GM12892 (cell line): ENCODE results near the gene EDC4.

Experiments
- DNase-seq: peaks from one replicate; pipeline ENCODE4 v3.0.0; 2011; ENCODE audit not compliant: insufficient read length
- FAIRE-seq: peaks from 2 replicates; lab custom pipeline; 2011; peaks lifted over from hg19 to GRCh38; lab: Jason Lieb, UNC
- POLR2A ChIP-seq: IDR thresholded peaks from 2 replicates; pipeline ENCODE4 v1.6.1; 2011; ENCODE audit warnings: low read depth, low read length, control low read depth
- POLR2AphosphoS5 ChIP-seq: IDR thresholded peaks from 2 replicates; pipeline ENCODE4 v1.6.1; 2011; ENCODE audit warnings: low read depth, low read length, control low read depth
- TAF1 ChIP-seq: IDR thresholded peaks from 2 replicates; pipeline ENCODE4 v1.6.1; 2011; ENCODE audit warnings: low read depth, mild to moderate bottlenecking, control low read depth, low read length, borderline replicate concordance

Gene EDC4

DNA sequence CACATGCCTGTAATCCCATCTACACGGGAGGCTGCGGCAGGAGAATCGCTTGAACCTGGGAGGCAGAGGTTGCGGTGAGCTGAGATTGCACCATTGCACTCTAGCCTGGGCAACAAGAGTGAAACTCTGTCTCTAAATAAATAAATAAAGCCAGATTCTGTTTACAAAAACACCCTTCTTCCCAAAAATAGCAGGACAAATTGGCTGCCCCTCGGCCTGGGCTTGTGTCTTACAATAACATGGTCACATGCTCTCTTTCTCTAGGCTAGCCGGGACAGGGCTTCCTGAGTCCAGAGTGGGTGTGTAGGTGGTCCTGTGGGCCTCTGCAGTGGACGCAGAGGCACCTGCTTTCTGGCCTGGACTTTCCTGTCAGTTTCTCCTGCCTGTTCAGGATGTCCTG lies 3.2 kb upstream of the EDC4 start:
- DNase-seq (no peak), FAIRE-seq (no peak)
- no peak for TF ChIP-seq POLR2AphosphoS5
- no peak for TF ChIP-seq POLR2A
- no peak for TF ChIP-seq TAF1

DNA sequence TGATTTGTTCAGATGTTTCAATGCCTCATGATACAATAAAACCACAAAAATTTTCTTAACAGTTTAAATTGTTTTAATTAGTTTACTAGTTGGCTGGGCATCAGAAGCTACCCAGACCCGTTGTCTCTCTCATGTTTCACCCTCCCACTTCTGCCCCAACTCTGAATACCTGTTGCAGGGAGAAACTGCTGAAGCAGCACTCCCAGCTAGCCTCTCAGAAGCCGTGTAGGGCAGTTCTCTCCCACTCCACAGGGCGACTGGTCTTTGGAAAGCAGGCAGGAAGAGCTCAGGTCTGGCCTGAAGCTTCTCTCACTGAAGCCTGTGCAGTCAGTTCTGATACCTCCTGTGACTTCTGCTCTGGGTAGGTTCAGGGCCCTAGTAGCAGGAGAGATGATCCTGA lies 1.6 kb upstream of the EDC4 start:
- no peak for FAIRE-seq
- TF ChIP-seq POLR2A (no peak), POLR2AphosphoS5 (no peak), TAF1 (no peak)

DNA sequence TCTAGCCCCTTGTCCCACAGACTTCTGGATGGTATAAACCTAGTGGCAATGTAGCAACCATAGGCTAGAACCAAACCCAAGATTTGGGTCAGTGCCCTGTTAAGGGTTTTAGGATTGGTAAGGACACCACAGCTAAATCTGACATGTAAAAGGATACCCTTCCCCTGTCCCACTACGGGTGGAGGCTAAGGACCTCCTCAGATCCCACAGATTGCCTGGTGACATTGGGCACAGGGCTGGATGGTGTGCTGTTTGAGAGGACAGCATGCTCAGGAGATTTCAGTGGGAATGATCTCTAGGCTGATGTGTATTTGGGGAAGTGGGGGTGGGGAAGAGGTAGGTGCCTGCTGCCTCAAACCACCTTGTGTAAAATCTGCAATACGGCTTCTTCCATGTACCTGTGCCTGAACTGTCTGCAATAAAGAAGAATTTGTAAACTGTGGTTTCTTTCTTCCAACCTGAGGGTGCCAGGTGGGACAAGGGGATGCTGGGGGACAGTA lies 671 bp upstream of the EDC4 start:
- no peak for TF ChIP-seq POLR2AphosphoS5
- no peak for TF ChIP-seq TAF1
- no peak for TF ChIP-seq POLR2A
- FAIRE-seq (peak; percentile 40), DNase-seq (no peak)

More for the DNA sequence above, 1.6 kb upstream of the EDC4 start:
- DNase-seq: no peak

DNA sequence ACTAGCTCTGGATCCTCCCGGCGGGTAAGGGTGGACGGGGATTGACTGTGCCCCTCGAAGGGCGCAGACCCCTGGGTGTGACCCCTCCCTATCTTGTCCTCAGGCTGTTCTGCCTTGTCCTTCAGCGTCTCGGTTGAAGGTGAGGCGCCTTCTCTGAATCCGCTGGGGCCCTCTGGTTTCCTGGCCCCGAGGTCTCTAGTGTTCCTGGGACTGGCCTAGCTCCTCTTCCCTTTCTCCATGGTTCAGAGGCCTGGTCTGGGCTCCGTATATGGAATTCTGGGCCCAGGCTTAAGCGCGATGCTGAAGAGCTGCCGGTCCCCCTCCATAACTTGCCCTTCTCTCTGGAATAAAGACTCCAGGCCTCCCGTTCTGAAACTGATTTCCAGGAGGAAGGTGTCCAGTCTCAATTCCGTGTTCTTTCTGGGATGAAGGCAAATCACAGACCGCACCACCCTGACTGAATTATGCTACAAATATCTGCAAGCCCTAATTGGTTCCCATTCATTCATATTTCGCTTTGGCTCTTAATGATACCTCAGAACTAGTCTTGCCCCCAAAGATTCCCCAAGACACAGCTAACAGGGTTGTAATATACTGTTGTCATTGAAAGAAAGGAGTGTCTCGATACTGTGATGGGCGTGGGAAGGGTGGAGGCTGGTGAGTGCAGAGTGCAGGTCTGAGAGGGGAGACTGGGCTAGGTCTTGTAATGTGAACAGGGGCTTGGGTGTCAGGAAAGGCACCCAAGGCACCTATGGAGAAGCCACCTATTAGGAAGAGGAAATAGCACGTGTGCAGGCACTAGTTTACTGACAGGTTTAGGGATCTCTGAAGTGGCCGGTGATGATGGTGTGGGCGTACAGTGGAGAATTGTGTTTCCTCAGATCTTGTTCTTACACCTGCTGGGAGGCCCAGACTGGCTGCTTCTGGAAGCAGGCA lies 851 bp downstream of the EDC4 start:
- DNase-seq (no peak), FAIRE-seq (no peak)
- TF ChIP-seq POLR2AphosphoS5 (no peak), TAF1 (no peak), POLR2A (no peak)

DNA sequence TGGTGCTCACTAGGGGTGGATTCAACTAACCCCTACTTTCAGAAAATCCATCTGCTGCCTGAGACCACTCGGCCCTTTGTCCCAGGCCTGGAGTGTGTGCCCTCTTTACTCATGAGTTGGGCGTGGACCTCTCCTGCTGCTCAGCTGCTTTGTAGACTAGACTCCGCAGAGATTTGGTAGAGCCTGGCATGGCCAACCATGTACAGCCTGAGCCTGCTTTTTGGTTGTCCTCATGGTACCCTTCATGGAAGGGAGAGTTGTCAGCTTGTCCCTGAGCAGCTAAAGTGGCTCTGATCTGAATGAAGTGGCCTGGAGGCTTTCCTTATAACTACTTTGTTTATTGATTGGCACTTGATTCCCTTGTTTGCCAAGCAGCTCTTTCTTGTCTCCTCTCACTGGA lies 1.5 kb downstream of the EDC4 start:
- FAIRE-seq: no peak
- no peak for DNase-seq
- TF ChIP-seq TAF1: no peak

DNA sequence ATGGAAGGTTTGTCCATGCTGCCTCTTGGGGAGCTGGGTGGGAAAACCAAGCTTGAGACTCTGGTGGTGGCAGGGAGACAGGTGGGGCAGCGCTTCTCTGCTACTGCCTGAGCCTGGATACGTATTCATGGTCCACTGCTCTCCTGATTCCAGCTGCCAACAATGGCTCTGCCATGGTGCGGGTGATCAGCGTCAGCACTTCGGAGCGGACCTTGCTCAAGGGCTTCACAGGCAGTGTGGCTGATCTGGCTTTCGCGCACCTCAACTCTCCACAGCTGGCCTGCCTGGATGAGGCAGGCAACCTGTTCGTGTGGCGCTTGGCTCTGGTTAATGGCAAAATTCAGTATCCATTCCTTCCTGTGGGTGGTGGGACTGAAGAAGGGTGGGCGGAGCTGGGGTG lies 4.2 kb downstream of the EDC4 start:
- no peak for TF ChIP-seq TAF1
- TF ChIP-seq POLR2AphosphoS5: no peak
- TF ChIP-seq POLR2A: no peak
- DNase-seq (no peak), FAIRE-seq (no peak)

DNA sequence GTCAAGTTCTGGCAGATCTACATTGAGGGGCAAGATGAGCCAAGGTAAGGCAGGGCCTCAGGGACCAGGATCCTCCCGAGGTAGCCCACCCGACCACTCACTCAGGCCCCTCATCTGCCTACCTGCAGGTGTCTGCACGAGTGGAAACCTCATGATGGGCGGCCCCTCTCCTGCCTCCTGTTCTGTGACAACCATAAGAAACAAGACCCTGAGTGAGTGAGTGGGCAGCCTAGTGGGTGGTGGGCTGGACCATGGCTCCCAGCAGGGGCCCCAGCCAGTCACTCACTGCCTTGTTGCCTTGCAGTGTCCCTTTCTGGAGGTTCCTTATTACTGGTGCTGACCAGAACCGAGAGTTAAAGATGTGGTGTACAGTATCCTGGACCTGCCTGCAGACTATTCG lies 5.4 kb downstream of the EDC4 start:
- TF ChIP-seq POLR2A (no peak), TAF1 (no peak), POLR2AphosphoS5 (no peak)
- FAIRE-seq: no peak
- no peak for DNase-seq

DNA sequence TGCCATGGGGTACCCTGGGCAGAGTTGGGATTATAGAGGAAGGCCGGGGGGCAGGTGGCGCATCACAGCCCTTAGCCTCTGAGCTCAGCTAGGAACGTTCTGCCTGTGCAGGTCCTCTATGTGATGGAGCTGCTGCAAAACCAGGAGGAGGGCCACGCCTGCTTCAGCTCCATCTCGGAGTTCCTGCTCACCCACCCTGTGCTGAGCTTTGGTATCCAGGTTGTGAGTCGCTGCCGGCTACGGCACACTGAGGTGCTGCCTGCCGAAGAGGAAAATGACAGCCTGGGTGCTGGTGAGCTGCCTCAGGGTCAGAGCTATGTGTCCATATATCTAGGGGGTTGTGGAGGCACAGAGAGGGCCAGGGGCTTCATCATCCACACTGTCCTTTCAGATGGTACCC lies 6.0 kb downstream of the EDC4 start:
- TF ChIP-seq POLR2A: no peak
- no peak for TF ChIP-seq TAF1
- TF ChIP-seq POLR2AphosphoS5: no peak
- DNase-seq (no peak), FAIRE-seq (no peak)

DNA sequence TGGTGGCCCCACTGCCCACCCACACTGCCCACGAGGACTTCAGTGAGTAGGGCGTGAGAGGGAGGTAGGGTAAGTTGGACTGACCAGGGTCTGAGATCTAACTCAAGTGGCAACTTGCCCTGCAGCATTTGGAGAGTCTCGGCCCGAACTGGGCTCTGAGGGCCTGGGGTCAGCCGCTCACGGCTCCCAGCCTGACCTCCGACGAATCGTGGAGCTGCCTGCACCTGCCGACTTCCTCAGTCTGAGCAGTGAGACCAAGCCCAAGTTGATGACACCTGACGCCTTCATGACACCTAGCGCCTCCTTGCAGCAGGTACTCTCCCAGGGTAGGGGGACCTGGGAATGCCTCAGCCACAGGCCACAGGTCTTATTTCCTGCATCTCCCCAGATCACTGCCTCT lies 6.6 kb downstream of the EDC4 start:
- DNase-seq: no peak
- TF ChIP-seq POLR2A (no peak), POLR2AphosphoS5 (no peak), TAF1 (no peak)
- no peak for FAIRE-seq

DNA sequence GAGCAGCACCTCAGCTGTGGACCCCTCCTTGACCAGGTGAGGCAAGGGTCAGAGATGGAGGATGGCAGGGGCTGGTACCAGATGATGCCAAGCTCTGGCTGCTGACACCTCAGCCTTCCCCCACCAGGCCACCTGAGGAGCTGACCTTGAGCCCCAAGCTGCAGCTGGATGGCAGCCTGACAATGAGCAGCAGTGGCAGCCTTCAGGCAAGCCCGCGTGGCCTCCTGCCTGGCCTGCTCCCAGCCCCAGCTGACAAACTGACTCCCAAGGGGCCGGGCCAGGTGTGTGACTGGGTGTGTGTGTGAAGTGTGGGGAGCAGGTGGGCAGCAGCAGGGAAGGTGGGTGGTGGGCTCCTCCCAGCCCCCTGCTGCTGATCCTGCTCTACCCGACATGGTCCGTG lies 7.1 kb downstream of the EDC4 start:
- FAIRE-seq (no peak), DNase-seq (no peak)
- TF ChIP-seq TAF1: no peak

DNA sequence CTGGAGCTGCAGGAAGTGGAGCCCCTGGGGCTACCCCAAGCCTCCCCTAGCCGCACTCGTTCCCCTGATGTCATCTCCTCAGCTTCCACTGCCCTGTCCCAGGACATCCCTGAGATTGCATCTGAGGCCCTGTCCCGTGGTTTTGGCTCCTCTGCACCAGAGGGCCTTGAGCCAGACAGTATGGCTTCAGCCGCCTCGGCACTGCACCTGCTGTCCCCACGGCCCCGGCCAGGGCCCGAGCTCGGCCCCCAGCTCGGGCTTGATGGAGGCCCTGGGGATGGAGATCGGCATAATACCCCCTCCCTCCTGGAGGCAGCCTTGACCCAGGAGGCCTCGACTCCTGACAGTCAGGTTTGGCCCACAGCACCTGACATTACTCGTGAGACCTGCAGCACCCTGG lies 7.7 kb downstream of the EDC4 start:
- TF ChIP-seq POLR2AphosphoS5: no peak
- no peak for TF ChIP-seq POLR2A
- TF ChIP-seq TAF1: no peak
- DNase-seq (no peak), FAIRE-seq (no peak)

DNA sequence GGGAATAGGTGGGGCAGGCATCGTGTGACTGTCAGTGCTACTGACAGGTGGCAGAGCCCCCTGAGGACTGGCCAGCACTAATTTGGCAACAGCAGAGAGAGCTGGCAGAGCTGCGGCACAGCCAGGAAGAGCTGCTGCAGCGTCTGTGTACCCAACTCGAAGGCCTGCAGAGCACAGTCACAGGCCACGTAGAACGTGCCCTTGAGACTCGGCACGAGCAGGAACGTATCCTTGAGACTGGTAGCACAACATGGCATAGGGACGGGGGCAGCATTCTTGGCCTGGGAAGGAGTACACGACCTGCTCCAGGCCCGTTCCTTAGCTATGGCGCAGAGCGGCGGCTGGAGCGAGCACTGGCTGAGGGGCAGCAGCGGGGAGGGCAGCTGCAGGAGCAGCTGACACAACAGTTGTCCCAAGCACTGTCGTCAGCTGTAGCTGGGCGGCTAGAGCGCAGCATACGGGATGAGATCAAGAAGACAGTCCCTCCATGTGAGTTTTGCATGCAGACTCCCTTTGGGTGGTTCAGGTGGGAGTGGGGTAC lies 8.8 kb downstream of the EDC4 start:
- FAIRE-seq (no peak), DNase-seq (no peak)
- TF ChIP-seq POLR2A (no peak), POLR2AphosphoS5 (no peak), TAF1 (no peak)
